HG02885 (cell line): ENCODE measurements around the gene EDAR.

Experiments used
- ATAC-seq: cut with Tn5 transposase; IDR thresholded peaks from one replicate; pipeline ENCODE4 v1.9.1; 2021; ENCODE audit warnings: mild to moderate bottlenecking; ENCODE audit not compliant: unreplicated experiment, poor library complexity

Gene EDAR

DNA sequence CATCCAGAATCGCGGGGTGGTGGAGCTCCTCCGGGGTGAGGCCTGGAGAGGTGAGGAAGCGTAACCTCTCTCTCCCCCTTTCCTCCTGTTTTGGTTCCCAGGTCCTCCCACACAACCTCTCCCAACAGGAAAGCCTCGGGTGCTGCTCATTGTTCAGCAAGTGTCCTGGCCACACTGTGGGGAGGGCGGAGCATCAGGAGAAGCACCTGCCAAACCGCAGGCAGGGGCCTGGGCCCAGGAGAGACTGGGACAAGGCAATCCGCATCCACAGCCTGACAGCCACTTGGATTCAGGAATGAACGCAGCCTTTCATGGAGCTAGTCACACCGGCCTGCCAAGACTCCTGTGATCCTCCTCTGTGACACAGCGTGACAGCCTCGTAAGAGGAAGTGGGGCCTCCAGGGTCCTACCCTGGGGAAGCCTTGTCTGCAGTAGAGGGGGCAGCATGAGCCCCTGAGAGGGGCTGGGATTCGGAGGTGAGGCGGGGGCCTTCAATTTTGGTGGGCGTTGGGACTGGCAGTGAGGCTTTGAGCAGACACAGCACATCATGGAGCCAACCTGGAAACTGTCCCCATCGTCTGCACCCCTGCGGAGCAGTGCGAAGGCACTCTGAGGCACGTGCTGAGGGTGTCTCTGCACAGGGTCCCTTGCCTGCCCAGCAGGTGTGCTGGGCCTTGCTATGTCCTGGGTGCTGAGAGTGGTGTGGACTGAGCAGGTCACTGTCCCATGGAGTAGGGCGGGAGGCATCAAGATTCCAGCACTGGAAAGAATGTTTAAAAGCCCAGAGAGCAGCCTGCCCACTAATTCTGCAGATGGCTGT, 62.2 kb downstream of the EDAR start:
- no peak for ATAC-seq

DNA sequence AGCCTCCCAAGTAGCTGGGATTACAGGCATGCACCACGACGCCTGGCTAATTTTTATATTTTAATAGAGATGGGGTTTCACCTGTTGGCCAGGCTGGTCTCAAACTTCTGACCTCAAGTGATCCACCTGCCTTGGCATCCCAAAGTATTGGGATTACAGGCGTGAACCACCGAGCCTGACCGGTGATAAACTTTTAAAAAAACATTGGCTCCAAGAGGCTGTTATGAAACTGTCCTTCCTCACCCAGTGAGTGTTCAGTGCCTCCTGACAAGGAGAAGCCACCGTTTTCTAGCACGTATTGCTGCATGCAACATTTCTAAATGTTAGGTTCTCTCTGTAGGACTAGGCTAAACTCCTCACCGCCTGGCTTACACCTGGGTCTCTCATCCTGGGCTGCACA, 63.3 kb downstream of the EDAR start:
- ATAC-seq = no peak

DNA sequence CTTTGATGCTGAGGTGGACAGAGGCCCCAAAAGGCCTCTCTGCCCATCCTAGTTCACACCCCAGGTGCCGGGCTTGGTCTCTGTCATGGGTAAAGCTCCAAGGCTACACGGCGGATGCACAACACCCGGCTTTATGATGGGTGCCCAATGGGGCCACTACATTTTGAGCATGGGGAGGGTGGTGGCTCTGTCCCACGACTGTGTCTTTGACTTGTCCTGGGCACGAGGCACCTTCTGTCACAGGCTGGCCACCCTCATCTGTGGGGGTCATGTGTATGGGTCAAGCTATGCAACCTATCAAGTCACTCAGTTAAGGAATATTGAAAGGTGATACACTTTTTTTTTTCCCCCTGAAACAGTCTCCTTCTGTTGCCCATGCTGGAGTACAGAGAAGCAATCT, 63.7 kb downstream of the EDAR start:
- ATAC-seq = no peak

DNA sequence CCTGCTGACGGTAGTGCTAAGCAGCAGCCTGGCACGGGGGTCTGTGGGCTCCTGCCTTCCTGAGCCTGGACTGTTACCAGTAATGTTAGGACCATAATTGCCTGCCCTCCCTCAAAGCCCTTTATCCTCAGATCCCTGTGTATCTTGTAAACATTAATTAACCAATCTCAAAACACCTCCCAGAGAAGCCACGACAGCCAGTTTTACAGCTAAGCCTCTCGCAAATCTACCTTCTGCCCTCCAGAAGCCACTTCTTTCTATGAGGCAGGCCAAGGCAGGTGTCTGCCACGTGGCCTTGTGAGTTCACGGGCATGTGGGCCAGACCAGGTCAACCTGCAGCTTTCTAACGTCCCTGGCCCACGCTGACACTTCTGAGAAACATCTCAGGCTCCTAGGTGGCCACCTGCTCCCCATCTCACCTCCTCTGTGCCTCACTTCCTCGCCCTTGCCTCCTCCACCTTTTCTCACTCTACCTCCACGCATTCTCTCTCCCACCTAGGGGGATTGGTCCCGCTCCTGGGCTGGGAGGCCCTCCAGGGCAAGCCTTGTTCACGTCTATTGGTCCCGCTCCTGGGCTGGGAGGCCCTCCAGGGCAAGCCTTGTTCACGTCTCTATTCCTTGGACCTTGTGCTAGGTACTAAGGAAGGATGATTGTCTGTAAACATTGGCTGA, 64.3 kb downstream of the EDAR start:
- ATAC-seq = no peak

DNA sequence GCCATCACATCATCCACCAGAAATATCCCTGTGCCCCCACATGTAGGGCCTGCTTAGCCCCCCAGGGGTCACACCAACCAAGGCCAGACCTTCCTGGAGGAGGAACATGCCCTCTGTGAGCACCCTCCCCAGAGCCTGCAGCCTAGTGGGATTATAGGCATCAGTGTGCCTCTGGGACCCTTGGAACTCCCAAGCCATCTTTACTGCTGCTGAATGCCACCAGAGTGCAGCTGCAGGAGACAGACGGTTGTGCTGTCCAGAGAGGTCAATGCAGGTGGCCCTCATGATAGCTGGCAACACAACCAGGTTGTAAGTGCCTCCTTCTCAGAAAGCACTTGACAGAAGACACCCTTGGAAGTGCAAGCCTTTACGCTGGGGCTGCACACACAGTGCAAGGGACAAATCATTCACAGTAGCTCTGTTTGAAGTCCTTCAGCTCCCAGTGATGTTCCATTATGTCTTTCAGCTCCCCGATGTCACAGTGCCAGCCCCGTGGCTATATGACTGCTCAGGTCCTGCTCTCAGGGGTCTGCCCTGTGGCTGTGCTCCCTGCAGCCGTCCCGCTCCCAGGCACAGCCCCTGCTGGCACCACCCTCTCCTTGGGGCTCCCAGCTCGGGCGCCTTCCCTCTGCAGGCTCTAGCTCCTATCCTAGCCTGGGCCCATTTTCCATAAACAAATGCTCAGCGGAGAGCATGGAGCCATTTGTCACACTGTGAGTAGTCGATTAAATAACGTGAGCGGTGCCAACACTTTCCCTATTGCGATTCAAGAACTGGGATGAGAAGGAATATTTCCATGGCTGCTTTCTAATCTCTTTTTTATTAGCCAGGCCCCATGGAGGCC, 65.1 kb downstream of the EDAR start:
- no peak for ATAC-seq

DNA sequence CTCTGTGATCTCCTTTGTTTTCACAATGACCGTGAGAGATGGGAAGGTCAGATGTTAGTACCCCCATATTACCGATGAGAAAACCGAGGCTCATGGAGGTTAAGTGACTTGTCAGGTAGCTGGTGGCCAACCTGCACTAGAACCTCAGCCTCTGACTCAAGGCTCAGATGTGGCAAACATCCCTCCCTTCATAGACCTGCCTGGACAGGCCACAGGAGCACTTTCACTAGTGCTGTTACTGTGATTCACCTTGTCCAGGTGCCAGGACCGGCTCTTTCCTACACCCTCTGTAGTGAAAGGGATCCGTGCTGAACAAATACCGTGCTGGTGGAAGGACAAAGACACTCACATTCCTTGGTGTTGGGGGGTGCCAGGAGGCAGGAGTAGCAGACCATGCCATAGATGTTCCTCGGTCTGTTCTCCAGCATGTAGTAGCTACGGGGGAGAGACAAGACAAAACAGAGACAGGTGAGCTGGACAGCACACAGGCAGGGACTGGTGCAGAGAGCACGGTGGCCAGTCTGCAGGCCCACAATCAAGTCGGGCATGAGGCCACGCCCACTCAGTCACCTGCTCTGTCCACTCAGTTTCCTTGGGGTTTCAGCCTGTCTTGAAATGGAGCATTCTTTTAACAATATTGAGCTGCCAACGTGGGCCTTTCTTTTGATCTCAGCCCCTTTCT, 65.9 kb downstream of the EDAR start:
- no peak for ATAC-seq

DNA sequence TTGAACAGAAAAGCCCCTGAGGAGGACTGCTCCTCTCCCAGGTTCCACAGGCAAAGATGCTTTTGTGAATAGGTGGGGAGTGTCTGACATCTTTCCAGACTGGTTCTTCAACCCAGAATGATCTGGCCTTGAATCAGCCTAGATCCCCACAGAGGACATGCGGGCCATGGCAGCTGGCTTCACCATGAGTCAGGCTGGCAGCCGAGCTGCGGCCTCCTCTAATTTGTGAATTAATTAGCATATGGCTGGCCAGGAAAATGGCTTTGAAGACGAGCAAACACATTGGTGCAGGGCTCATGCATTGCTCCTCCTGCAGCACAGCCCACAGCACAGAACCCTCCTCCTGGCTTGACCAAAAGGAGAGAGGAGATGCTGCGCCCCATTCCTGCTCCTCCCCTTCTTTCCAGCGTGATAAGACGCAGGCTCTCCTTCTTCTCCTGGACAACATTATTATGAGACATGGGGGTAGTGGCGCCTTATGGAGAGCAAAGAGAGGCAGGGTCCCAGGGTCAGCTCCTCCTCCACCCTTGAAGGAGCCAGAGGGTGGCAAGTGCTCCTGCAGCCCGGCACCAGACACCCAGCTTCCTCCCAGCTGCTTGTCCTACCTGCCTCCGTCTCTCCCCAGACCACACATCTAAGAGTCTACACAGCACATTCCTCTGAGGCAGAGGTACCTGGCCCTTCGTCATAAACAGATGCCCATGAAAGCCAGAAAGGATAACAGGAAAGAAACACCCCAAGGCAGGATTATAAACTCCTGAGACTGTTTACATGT, 66.7 kb downstream of the EDAR start:
- ATAC-seq = no peak

DNA sequence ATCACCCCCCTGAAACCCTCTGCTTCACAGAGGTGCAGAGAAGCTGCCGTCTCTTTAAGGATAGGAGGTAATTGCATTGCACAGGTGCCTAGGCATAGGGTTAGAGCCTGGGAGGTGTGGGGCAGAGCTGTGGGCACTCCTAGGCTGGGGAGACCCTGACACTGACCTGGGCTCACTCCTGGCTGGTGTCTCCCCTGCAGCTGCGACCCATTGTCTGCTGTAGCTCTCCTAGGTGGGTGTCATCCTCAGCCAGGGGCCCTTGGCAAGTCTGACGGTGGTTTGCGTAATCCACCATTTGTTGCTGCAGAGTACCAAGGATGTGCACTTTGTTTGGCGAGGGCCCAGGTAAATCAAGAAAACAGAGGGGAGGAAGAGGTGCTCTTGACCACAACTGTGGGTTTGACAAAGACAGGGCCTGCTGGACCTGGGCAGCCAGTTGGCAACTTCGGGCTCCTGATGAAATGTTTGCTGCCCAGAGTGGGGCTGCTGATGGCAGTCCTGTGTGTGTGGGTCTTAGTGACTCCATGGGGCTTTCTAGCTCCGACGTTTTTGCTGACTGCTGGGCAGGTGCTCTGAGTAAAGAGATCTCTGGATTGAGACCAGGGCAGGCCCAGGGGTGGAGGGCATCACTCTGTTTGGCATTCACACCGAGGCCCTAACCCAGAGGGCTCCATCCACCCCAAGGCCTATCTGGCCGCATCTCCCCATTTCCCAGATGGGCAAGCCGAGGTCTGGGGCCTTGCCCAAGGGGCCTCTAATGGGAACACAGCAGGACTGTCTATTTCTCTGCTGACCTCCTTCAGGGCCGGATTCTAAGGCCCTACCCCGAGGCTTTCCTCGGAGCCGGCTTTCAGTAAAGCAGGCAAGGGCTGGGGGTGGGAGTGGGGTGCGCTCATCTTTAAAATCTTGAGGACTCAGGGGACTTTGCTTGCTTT, 67.7 kb downstream of the EDAR start:
- no peak for ATAC-seq

DNA sequence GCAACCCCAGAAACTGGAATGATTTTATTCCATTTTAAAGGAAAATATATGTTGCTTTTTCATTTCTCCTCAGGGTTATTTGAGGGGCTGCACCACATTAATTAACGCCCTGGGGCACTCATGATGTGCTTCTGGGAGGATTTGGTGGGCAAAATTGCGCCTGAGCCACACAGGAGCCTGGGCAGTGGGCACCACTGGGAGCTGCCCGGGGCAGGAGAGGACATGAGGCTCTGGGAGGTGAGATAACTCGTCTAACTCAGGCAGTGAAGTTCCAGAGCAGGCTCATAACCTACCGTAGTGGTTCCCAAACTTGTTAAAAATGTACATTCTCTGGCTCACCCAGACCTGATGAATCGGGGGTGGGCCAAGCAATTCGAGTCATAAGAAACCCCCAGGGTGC, 68.3 kb downstream of the EDAR start:
- ATAC-seq = no peak

DNA sequence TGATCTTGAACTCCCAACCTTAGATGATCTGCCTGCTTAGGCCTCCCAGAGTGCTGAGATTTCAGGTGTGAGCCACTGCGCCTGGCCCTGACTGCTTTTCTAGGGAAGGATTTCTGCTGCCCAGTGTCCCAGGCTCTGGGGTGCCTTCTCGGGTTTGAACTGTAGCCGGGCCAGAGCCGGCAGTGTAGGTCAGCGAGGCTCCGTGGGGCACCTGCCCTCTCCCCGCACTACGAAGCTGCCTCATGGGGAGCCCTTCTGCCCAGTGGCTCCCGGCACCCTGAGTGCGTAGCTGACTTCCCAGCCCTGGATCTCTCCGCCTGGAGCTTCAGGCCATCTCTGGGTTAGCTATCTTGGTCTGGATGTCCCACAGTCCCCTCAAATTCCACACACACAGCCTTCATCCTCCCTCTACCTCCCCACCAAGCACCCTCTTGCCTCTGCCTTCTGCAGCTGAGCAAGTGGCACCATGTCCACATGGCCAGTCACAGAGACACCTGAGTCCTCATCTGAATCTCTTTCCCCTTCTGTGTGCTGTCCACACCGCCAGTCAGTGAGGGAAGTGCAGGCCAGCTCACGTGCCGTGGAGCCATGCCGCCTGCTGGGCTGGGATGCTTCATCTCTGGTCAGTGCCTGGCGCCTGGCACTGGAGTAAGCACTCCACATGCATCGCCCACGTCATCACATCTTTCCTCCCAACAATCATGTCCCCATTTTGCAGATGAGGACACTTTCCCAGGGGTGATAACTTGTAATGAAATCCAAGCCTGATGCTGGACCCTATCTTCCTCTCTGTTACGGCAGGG, 69.2 kb downstream of the EDAR start:
- no peak for ATAC-seq

DNA sequence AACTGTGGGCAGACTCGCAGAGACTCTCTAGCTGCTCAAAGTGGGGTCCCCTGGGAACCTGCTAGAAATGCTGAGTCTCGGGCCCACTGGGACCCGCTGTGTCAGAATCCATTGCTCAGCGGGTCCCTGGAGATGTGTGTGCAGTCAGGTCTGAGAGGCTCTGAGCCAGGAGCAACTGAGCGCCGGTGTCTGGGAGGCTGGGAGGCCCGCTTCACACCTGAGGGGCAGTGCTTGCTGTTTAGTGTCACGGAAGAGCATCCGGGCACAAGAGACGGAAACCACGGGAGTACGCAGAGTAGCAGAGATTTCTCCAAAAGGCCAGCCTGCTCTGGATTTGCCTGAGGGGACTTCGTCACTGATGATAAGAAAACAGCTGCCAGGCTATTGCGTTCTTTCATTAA, 70.1 kb downstream of the EDAR start:
- ATAC-seq = no peak

DNA sequence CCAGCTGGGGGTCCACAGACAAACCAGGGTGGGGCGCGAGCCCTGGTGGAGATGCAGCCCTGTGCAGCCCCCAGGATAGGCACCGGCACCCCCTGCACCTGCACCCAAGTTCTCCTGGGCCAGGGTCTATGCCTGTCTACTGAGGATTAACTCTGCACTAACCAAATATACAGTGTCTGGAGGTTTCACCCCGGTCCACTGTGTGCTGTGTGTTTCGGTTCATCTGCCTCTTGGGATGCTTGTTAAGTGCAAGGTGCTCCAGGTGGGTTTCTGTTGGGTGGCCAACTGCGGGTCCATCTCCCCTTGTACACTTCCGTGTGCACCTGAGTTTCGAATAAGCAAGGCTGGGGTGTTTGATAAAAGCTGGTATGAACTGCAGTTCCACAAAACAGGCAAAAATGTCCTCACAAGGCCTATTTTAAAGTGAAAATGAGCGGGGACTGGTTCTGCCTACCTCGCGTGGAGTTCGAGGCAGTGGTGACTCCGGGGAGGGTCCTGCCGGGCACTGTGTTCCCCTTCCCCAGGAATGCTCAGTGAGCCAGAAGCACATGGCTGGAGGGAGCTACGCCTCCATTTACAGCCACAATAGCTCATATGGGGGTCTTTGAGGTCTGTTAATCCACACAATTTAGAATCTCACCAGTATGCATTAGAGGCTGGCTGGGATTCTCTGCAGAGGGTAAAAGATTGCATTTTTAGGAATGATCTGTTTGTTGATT, 70.7 kb downstream of the EDAR start:
- ATAC-seq = no peak

DNA sequence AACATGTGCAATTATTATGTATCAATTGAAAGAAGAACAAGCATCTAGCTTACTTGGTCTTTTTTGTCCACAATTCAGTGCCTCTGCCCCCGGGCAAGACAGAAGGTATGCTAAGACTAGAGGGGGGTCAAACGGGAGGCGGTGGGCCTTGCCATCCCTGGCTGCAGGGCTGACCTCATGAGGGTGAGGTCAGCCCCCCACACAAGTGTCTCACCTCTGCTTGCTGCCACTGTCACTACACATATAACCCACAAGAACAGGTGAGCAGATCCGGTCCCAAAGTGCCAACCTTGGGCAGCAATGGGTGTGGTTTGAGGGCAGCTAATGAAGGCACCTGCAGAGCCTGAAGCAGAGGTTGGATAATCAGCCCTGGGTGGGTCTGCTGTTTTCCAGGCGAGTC, 71.5 kb downstream of the EDAR start:
- ATAC-seq = no peak

DNA sequence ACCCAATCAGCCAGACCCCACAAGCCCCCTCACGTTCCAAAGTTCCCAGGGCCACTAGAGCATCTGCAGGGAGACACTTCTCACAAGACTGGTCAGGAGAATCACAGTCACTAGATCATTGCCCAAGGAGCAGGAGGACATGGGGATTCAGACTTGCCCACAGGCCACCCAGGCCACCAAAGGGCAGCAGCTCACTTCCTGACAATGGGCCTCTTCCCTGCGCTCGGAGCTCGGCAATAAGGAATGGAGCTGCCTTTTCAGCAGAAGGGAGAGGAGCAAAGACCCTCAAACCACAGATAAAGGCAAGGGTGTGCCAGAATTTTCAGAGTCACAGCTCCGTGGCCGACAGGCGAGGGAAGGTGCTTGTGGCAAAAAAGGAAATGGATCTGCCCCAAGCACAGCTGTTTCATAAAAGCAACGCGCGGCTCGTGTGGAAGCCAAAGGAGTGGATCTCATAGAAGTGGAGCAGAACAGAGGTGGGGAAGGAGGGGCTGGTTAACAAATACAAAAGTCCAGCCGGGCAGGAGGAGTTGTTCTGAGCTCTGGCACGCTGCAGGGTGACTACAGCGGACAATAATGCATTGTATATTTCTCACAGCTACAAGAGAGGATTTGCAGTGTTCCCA, 72.1 kb downstream of the EDAR start:
- no peak for ATAC-seq

DNA sequence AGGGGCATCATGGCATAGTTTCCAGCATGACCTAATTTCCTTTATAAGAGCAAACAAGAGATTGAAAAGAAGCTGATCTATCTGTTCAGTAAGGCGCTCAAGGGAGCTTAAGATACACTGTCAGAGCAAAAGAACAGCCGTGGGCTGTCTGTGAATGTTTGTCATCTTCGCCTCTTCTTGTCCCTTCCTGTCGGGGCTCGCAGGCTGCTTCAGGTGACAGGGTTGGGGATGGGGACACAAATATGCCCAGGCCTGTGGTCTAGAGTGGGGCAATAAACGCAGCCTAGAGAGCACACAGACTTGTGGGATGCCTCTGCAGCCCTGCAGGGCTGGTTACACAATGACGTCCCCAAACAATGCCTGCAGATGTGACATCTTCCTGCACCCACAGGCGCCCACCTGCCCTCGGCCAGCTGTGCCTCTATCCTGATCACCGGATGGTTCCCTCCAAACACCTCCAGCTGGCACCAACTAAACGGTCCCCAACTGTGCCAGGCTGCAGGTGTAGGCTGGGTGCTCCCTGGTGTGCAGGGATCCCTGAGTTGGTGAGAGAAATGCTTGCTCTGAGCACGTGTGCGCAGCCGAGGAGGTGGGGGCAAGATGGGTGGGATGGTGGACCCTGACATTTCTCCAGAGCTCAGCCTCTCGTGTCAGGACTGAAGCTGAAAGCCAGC, 72.8 kb downstream of the EDAR start:
- no peak for ATAC-seq

DNA sequence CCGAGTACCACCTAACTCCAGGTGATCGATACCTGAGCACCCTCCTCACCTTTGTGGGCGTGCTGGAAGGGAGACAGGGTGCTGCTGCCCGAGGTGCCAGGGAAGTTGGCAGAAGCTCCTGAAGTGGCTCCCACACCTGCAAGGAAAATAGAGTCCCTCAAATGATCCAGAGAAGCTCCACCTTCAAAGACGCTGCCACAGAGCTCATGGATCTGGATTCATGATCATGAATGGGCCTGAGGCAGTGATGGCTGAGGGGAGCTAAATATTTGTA, 76.5 kb downstream of the EDAR start:
- ATAC-seq = no peak
